Measurements from ENCODE around the gene CDH8. TPM values are rescaled to one million over a fixed set of nuclear protein-coding genes. Genes with fewer than 3 reads are reported as not detected.

The CDH8 gene
- polyA plus RNA-seq, 1 experiment: not detected

DNA sequence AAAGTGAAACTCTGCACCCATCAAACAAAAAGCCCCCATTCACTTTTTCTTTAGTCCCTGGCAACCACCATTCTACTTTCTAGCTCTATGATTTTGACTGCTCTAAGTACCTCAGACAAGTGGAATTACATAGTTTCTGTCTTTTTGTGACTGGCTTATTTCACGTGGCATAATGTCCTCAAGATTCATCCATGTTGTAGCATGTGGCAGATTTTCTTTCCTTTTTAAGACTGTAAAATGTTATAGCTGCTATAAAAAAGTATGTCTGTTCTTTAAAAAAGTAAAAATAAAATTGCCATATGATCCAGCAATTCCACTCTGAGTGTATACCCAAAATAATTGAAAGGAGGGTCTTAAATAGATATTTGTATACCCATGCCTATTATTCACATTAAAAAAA is 429.7 kb downstream of the CDH8 start:
- TF ChIP-seq, protein P1, sequence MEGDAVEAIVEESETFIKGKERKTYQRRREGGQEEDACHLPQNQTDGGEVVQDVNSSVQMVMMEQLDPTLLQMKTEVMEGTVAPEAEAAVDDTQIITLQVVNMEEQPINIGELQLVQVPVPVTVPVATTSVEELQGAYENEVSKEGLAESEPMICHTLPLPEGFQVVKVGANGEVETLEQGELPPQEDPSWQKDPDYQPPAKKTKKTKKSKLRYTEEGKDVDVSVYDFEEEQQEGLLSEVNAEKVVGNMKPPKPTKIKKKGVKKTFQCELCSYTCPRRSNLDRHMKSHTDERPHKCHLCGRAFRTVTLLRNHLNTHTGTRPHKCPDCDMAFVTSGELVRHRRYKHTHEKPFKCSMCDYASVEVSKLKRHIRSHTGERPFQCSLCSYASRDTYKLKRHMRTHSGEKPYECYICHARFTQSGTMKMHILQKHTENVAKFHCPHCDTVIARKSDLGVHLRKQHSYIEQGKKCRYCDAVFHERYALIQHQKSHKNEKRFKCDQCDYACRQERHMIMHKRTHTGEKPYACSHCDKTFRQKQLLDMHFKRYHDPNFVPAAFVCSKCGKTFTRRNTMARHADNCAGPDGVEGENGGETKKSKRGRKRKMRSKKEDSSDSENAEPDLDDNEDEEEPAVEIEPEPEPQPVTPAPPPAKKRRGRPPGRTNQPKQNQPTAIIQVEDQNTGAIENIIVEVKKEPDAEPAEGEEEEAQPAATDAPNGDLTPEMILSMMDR (IDR thresholded peaks at IDR 0.05; ENCODE audit: low read depth, low read length): no peak
- POLR2A ChIA-PET: no interaction called here

More for the DNA sequence above, 429.7 kb downstream of the CDH8 start:
- no peak for DNase-seq (ENCODE audit: low read depth, low spot score)
- no peak overlapping the region for H3K4me3 ChIP-seq (ENCODE audit: low read depth, low read length)
- peaks cover 4% of the 10 kb centered on the region; the same call in 1 of the 2 replicates for H3K9me3 ChIP-seq (ENCODE audit: control insufficient read depth, insufficient read depth, low read length)
- CTCF ChIA-PET: no interaction called here
- no peaks in the 10 kb centered on the region for H3K27me3 ChIP-seq (ENCODE audit: control insufficient read depth, insufficient read depth, low read length)
- no peak overlapping the region for H3K27ac ChIP-seq (ENCODE audit: low read depth, low read length)
